Naive thymus-derived CD4-positive, alpha-beta T cell (primary cell): ENCODE data around the gene C15orf39. TPM values are rescaled to one million over a fixed set of nuclear protein-coding genes. Genes with fewer than 3 reads are reported as not detected.
"Not testable (repeated sequence)": the region's sequence is repeated elsewhere in the genome, so short reads cannot be mapped to it uniquely, and the experiment has no call there.

Experiments used
- ATAC-seq: fragments of 150-1000 bp; cut with Tn5 transposase; 2 replicates; pipeline ENCODE4 v1.10.0; 2021; ENCODE audit warnings: mild to moderate bottlenecking, moderate library complexity
- CTCF ChIA-PET: fragments of 350-600 bp; sonication (Branson Sonifier 250); formaldehyde crosslinking; loops from one replicate; lab custom pipeline; 2021; ENCODE audit warnings: antibody characterized with exemption; lab: Charles Lee
- POLR2A ChIA-PET: fragments of 350-600 bp; sonication (Branson Sonifier 250); formaldehyde crosslinking; loops from one replicate; lab custom pipeline; 2021; ENCODE audit warnings: antibody characterized with exemption, inconsistent platforms; lab: Charles Lee
- DNase-seq, 9 donors: peaks; one replicate each; pipeline versions ENCODE4 v3.0.0 to v3.0.0-alpha.2; 2020 to 2022; ENCODE audit warnings: mixed read lengths in 1 of 9
- H3K27ac ChIP-seq: one replicate; pipeline ENCODE4 v1.7.0; 2013; ENCODE audit warnings: mild to moderate bottlenecking, low read depth, low read length, moderate library complexity
- H3K27me3 ChIP-seq, 2 donors: one replicate each; pipeline ENCODE4 v1.7.0; 2013; ENCODE audit warnings: low read length in 2 of 2, mild to moderate bottlenecking in 2 of 2, moderate library complexity in 2 of 2; ENCODE audit not compliant: control insufficient read depth in 2 of 2, insufficient read depth in 2 of 2
- H3K36me3 ChIP-seq, 3 experiments: 1 replicate in 2 of 3; 2 replicates in 1 of 3; pipeline ENCODE4 v1.7.0; 2013; ENCODE audit warnings: low read length in 3 of 3, mild to moderate bottlenecking in 3 of 3, moderate library complexity in 1 of 3; ENCODE audit not compliant: insufficient read depth in 3 of 3, control insufficient read depth in 2 of 3
- H3K4me1 ChIP-seq, 2 donors: one replicate each; pipeline ENCODE4 v1.7.0; 2013; ENCODE audit warnings: low read length in 2 of 2, mild to moderate bottlenecking in 2 of 2, moderate library complexity in 1 of 2; ENCODE audit not compliant: control insufficient read depth in 2 of 2, insufficient read depth in 2 of 2
- H3K4me3 ChIP-seq: 2 replicates; pipeline ENCODE4 v1.7.0; 2013; ENCODE audit warnings: mild to moderate bottlenecking, low read length
- H3K9me3 ChIP-seq, 3 experiments: 1 replicate in 2 of 3; 2 replicates in 1 of 3; pipeline ENCODE4 v1.7.0; 2013; ENCODE audit warnings: low read length in 3 of 3; ENCODE audit not compliant: control insufficient read depth in 2 of 3
- H3K27ac Mint-ChIP-seq, 9 donors: one replicate each; pipeline ENCODE4 v1.8.0; 2020 to 2022; ENCODE audit warnings: mixed read lengths in 9 of 9, mild to moderate bottlenecking in 8 of 9, moderate library complexity in 5 of 9, inconsistent platforms in 2 of 9
- H3K27me3 Mint-ChIP-seq, 5 donors: one replicate each; pipeline ENCODE4 v1.8.0; 2021 to 2022; ENCODE audit warnings: mixed read lengths in 5 of 5, mild to moderate bottlenecking in 1 of 5
- H3K36me3 Mint-ChIP-seq, 5 donors: one replicate each; pipeline ENCODE4 v1.8.0; 2020 to 2022; ENCODE audit warnings: mixed read lengths in 5 of 5, mild to moderate bottlenecking in 3 of 5, inconsistent platforms in 1 of 5
- H3K4me1 Mint-ChIP-seq, 7 donors: one replicate each; pipeline ENCODE4 v1.8.0; 2020 to 2022; ENCODE audit warnings: mixed read lengths in 7 of 7, mild to moderate bottlenecking in 3 of 7, inconsistent platforms in 1 of 7
- H3K4me3 Mint-ChIP-seq, 10 donors: one replicate each; pipeline ENCODE4 v1.8.0; 2020 to 2022; ENCODE audit warnings: mild to moderate bottlenecking in 10 of 10, mixed read lengths in 10 of 10, moderate library complexity in 6 of 10, inconsistent platforms in 2 of 10
- H3K9me3 Mint-ChIP-seq, 11 donors: one replicate each; pipeline ENCODE4 v1.8.0; 2020 to 2022; ENCODE audit warnings: mixed read lengths in 11 of 11, mild to moderate bottlenecking in 4 of 11, inconsistent platforms in 1 of 11, moderate library complexity in 1 of 11
- intact Hi-C, 2 donors: fragments of 100-400 bp; cut with micrococcal nuclease; formaldehyde crosslinking; loops; one replicate each; pipeline ENCODE4 v1.15.1; 2023
- polyA plus RNA-seq, 2 donors: library from polyadenylated mRNA; unstranded; fragments of 300-500 nt; fragmentation: Illumina TruSeq; gene quantifications; one replicate each; pipeline ENCODE4 v1.2.3, GENCODE V29; 2021
- total RNA-seq, 6 experiments: library from RNA in 5 of 6; stranded (reverse) in 5 of 6; gene quantifications; 1 replicate in 5 of 6; 2 replicates in 1 of 6; pipeline ENCODE4 v1.2.3 and lab custom pipeline; 2021 to 2026

C15orf39 gene
- total and polyA plus RNA-seq, 7 experiments from 2014 or later = 2.1 to 124 (median 31.9) TPM

GRCh38 chr15:75215107-75216004 lies 13.7 kb downstream of the C15orf39 start:
- Histone ChIP-seq H3K4me1 (no peaks in the 10 kb centered on the region), H3K9me3 (no peaks in the 10 kb centered on the region), H3K4me3 (no peak overlapping the region), H3K36me3 (peaks cover 0 to 34% (median 4%) of the 10 kb centered on the region in 3 experiments), H3K27me3 (no peaks in the 10 kb centered on the region), H3K27ac (no peak overlapping the region)
- H3K27ac Mint-ChIP-seq = peak overlapping the region in 4 of 9 donors; percentile 20 to 82 (median 50)
- H3K27me3 Mint-ChIP-seq = no peaks in the 10 kb centered on the region
- DNase-seq = no peak
- ATAC-seq = peak; percentile 27
- H3K36me3 Mint-ChIP-seq = peaks cover 0 to 5% (median 0%) of the 10 kb centered on the region in 5 donors
- peaks cover 3 to 11% (median 7%) of the 10 kb centered on the region in 7 donors for H3K4me1 Mint-ChIP-seq
- intact Hi-C loops = no loop called here
- no peak overlapping the region for H3K4me3 Mint-ChIP-seq
- ChIA-PET CTCF (interaction anchor here (0.9 kb wide), 1 partner anchor 9 kb away, joined by 3 read pairs; no protein-coding TSS in a partner anchor), POLR2A (interaction anchor here (1.1 kb wide), 1 partner anchor 11 kb away, joined by 4 read pairs; no protein-coding TSS in a partner anchor)
- H3K9me3 Mint-ChIP-seq = no peaks in the 10 kb centered on the region

GRCh38 chr15:75217012-75217411 lies 15.3 kb downstream of the C15orf39 start:
- intact Hi-C loops = no loop called here

DNA sequence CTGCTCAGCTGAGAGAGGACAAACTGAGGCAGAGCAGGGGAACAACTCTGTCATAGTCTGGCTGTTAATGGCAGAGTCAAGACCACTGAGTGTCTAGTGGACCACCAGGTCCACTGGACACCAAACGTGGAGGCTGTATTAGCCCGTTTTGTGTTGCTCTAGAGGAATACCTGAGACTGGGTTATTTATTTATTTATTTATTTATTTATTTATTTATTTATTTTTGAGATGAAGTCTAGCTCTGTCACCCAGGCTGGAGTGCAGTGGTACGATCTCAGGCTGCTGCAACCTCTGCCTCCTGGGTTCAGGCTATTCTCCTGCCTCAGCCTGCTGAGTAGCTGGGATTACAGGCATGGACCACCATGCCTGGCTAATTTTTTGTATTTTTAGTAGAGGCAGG lies 15.9 kb downstream of the C15orf39 start:
- ATAC-seq, H3K36me3 Mint-ChIP-seq, CTCF ChIA-PET, H3K27ac Mint-ChIP-seq, H3K4me1 Mint-ChIP-seq, H3K9me3 ChIP-seq, H3K27me3 ChIP-seq, POLR2A ChIA-PET, DNase-seq, H3K4me3 Mint-ChIP-seq, intact Hi-C loops, H3K27ac ChIP-seq, H3K4me3 ChIP-seq, H3K9me3 Mint-ChIP-seq, H3K4me1 ChIP-seq, H3K27me3 Mint-ChIP-seq: not testable (repeated sequence)
- H3K36me3 ChIP-seq = peaks cover 0 to 12% (median 0%) of the 10 kb centered on the region in 3 experiments

More at GRCh38 chr15:75217012-75217411, 15.3 kb downstream of the C15orf39 start:
- no peak overlapping the region for H3K4me3 ChIP-seq
- Mint-ChIP-seq H3K4me3 (no peak overlapping the region), H3K9me3 (no peaks in the 10 kb centered on the region), H3K27me3 (no peaks in the 10 kb centered on the region), H3K27ac (no peak overlapping the region), H3K36me3 (peaks cover 0 to 2% (median 0%) of the 10 kb centered on the region in 5 donors), H3K4me1 (peaks cover 0 to 6% (median 0%) of the 10 kb centered on the region in 7 donors)
- no peak for ATAC-seq
- ChIA-PET CTCF (no interaction called here), POLR2A (no interaction called here)
- H3K9me3 ChIP-seq = no peaks in the 10 kb centered on the region
- DNase-seq = no peak
- H3K36me3 ChIP-seq = peaks cover 0 to 18% (median 0%) of the 10 kb centered on the region in 3 experiments
- no peaks in the 10 kb centered on the region for H3K4me1 ChIP-seq
- H3K27me3 ChIP-seq = no peaks in the 10 kb centered on the region
- no peak overlapping the region for H3K27ac ChIP-seq

- H3K27me3 Mint-ChIP-seq, CTCF ChIA-PET, H3K36me3 ChIP-seq, H3K27me3 ChIP-seq, H3K36me3 Mint-ChIP-seq, H3K4me3 Mint-ChIP-seq, POLR2A ChIA-PET, H3K9me3 Mint-ChIP-seq, ATAC-seq, H3K9me3 ChIP-seq, DNase-seq, H3K4me1 Mint-ChIP-seq, H3K4me3 ChIP-seq, H3K4me1 ChIP-seq, intact Hi-C loops, H3K27ac ChIP-seq: not testable (repeated sequence)
- H3K27ac Mint-ChIP-seq = peak overlapping the region in 2 of 9 donors; percentile 33 to 45
Measured at GRCh38 chr15:75219507-75219929, 17.8 kb downstream of the C15orf39 start.

GRCh38 chr15:75223688-75224087 lies 22.0 kb downstream of the C15orf39 start:
- Histone ChIP-seq H3K9me3 (no peaks in the 10 kb centered on the region), H3K27ac (no peak overlapping the region), H3K36me3 (no peaks in the 10 kb centered on the region), H3K4me3 (no peak overlapping the region), H3K4me1 (no peaks in the 10 kb centered on the region), H3K27me3 (no peaks in the 10 kb centered on the region)
- Mint-ChIP-seq H3K4me1 (peaks cover 0 to 1% (median 0%) of the 10 kb centered on the region in 7 donors), H3K36me3 (no peaks in the 10 kb centered on the region), H3K9me3 (no peaks in the 10 kb centered on the region), H3K4me3 (no peak overlapping the region), H3K27me3 (peaks cover 0 to 6% (median 0%) of the 10 kb centered on the region in 5 donors), H3K27ac (no peak overlapping the region)
- intact Hi-C loops = no loop called here
- DNase-seq (no peak), ATAC-seq (no peak)
- POLR2A ChIA-PET = no interaction called here
- CTCF ChIA-PET = no interaction called here

DNA sequence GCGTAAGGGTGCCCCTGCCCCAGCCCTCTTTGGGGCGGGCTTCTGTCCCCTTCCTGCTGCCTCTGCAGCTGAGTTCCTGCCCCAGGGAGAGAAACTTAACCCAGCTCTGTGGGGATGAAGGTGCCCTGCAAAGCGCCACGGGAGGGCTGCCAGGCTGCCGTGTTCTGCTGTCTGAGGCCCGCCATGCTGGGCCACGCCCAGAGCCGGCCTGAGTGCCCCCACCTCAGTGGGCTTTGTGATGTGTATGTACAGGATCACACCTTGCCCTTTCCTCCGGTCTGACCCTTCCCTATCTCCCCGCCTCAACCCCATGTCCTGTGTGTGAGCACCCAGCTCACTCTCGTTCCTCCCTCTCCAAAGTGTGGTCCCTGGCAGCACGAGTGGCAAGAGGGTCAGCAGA lies 22.6 kb downstream of the C15orf39 start:
- Mint-ChIP-seq H3K9me3 (no peaks in the 10 kb centered on the region), H3K27ac (no peak overlapping the region), H3K27me3 (peaks cover 0 to 6% (median 0%) of the 10 kb centered on the region in 5 donors), H3K36me3 (no peaks in the 10 kb centered on the region), H3K4me3 (no peak overlapping the region), H3K4me1 (peaks cover 0 to 1% (median 0%) of the 10 kb centered on the region in 7 donors)
- ChIA-PET POLR2A (no interaction called here), CTCF (no interaction called here)
- DNase-seq (no peak), ATAC-seq (no peak)
- Histone ChIP-seq H3K9me3 (no peaks in the 10 kb centered on the region), H3K4me1 (no peaks in the 10 kb centered on the region), H3K27me3 (no peaks in the 10 kb centered on the region), H3K27ac (no peak overlapping the region), H3K36me3 (no peaks in the 10 kb centered on the region), H3K4me3 (no peak overlapping the region)
- intact Hi-C loops = no loop called here
